H9 (cell line): ENCODE measurements around the gene FLNC. TPM values are rescaled to one million over a fixed set of nuclear protein-coding genes. Genes with fewer than 3 reads are reported as not detected.

Experiments
- DNase-seq: peaks from one replicate; pipeline ENCODE4 v3.0.0-alpha.2; 2017
- H2AFZ ChIP-seq: one replicate; pipeline ENCODE4 v1.6.1; 2013; ENCODE audit warnings: mild to moderate bottlenecking, low read length, control low read depth, moderate library complexity
- H2AK5ac ChIP-seq: 2 replicates; pipeline ENCODE4 v1.6.1; 2013; ENCODE audit warnings: low read length, control low read depth, mixed read lengths; ENCODE audit not compliant: insufficient read length
- H2BK120ac ChIP-seq: one replicate; pipeline ENCODE4 v1.6.1; 2013; ENCODE audit warnings: low read depth, mild to moderate bottlenecking, low read length, control low read depth, inconsistent platforms; ENCODE audit not compliant: poor library complexity, severe bottlenecking
- H2BK12ac ChIP-seq: 2 replicates; pipeline ENCODE4 v1.6.1; 2013; ENCODE audit warnings: low read length, control low read depth, mixed read lengths, low read depth; ENCODE audit not compliant: insufficient read length
- H2BK15ac ChIP-seq: 2 replicates; pipeline ENCODE4 v1.6.1; 2013; ENCODE audit warnings: low read depth, low read length, control low read depth
- H2BK20ac ChIP-seq: one replicate; pipeline ENCODE4 v1.6.1; 2013; ENCODE audit warnings: low read depth, mild to moderate bottlenecking, low read length, control low read depth, inconsistent platforms; ENCODE audit not compliant: poor library complexity, severe bottlenecking
- H2BK5ac ChIP-seq: 2 replicates; pipeline ENCODE4 v1.6.1; 2013; ENCODE audit warnings: low read length, control low read depth, mixed read lengths; ENCODE audit not compliant: insufficient read length
- H3K14ac ChIP-seq: 2 replicates; pipeline ENCODE4 v1.6.1; 2013; ENCODE audit warnings: low read length, control low read depth; ENCODE audit not compliant: insufficient read depth
- H3K18ac ChIP-seq: 2 replicates; pipeline ENCODE4 v1.6.1; 2013; ENCODE audit warnings: low read depth, mild to moderate bottlenecking, mixed read lengths, low read length, control low read depth; ENCODE audit not compliant: insufficient read length
- H3K23ac ChIP-seq: 2 replicates; pipeline ENCODE4 v1.6.1; 2013; ENCODE audit warnings: low read length, control low read depth, mixed read lengths, low read depth; ENCODE audit not compliant: insufficient read length
- H3K23me2 ChIP-seq: 2 replicates; pipeline ENCODE4 v1.6.1; 2013; ENCODE audit warnings: low read depth, mild to moderate bottlenecking, mixed read lengths, low read length, control low read depth; ENCODE audit not compliant: insufficient read length, poor library complexity, severe bottlenecking
- H3K27ac ChIP-seq: 2 replicates; pipeline ENCODE4 v1.5.1; 2013; ENCODE audit warnings: low read length, control low read depth, mixed read lengths, low read depth; ENCODE audit not compliant: insufficient read length
- H3K27me3 ChIP-seq: 2 replicates; pipeline ENCODE4 v1.6.1; 2013; ENCODE audit warnings: low read length, control low read depth, inconsistent platforms; ENCODE audit not compliant: insufficient read depth
- H3K4ac ChIP-seq: 2 replicates; pipeline ENCODE4 v1.6.1; 2013; ENCODE audit warnings: low read depth, mild to moderate bottlenecking, control low read depth, inconsistent platforms, low read length, moderate library complexity
- H3K4me1 ChIP-seq: 2 replicates; pipeline ENCODE4 v1.6.1; 2013; ENCODE audit warnings: low read length, control low read depth, inconsistent platforms; ENCODE audit not compliant: insufficient read depth
- H3K4me2 ChIP-seq: 2 replicates; pipeline ENCODE4 v1.6.1; 2013; ENCODE audit warnings: low read length, control low read depth, mixed read lengths; ENCODE audit not compliant: insufficient read length, insufficient read depth
- H3K56ac ChIP-seq: 2 replicates; pipeline ENCODE4 v1.6.1; 2013; ENCODE audit warnings: low read depth, mild to moderate bottlenecking, mixed read lengths, low read length, control low read depth; ENCODE audit not compliant: insufficient read length
- H3K79me1 ChIP-seq: 2 replicates; pipeline ENCODE4 v1.6.1; 2013; ENCODE audit warnings: low read depth, mild to moderate bottlenecking, moderate library complexity, low read length, control low read depth, inconsistent platforms; ENCODE audit not compliant: insufficient read depth, poor library complexity, severe bottlenecking
- H3K79me2 ChIP-seq: 2 replicates; pipeline ENCODE4 v1.6.1; 2013; ENCODE audit warnings: low read length, control low read depth, inconsistent platforms; ENCODE audit not compliant: insufficient read depth
- H3K9ac ChIP-seq: 2 replicates; pipeline ENCODE4 v1.6.1; 2013; ENCODE audit warnings: low read length, control low read depth, mixed read lengths; ENCODE audit not compliant: insufficient read length; ENCODE audit errors: extremely low read depth
- H3K9me3 ChIP-seq: one replicate; pipeline ENCODE4 v1.6.1; 2013; ENCODE audit warnings: low read depth, low read length, inconsistent platforms; ENCODE audit not compliant: control insufficient read depth
- H3T11ph ChIP-seq: one replicate; pipeline ENCODE4 v1.6.1; 2013; ENCODE audit warnings: mild to moderate bottlenecking, low read length, control low read depth, inconsistent platforms
- H4K20me1 ChIP-seq: one replicate; pipeline ENCODE4 v1.6.1; 2013; ENCODE audit not compliant: control insufficient read depth, insufficient read length, insufficient read depth
- H4K5ac ChIP-seq: 2 replicates; pipeline ENCODE4 v1.6.1; 2013; ENCODE audit warnings: low read depth, mild to moderate bottlenecking, mixed read lengths, low read length, control low read depth; ENCODE audit not compliant: insufficient read length
- H4K8ac ChIP-seq: replicated peaks from 2 replicates; pipeline ENCODE4 v1.6.1; 2013; ENCODE audit warnings: low read length, control low read depth, mixed read lengths, low read depth; ENCODE audit not compliant: insufficient read length
- H4K91ac ChIP-seq: 2 replicates; pipeline ENCODE4 v1.6.1; 2013; ENCODE audit warnings: low read depth, mild to moderate bottlenecking, moderate library complexity, mixed read lengths, low read length, control low read depth; ENCODE audit not compliant: insufficient read length
- H3K27ac Mint-ChIP-seq, 3 experiments: 2 replicates in 2 of 3; 3 replicates in 1 of 3; pipeline ENCODE4 v1.8.0; 2020 to 2021; ENCODE audit warnings: mixed read lengths in 3 of 3, mild to moderate bottlenecking in 1 of 3, moderate library complexity in 1 of 3
- H3K27me3 Mint-ChIP-seq: 2 replicates; pipeline ENCODE4 v1.8.0; 2021; ENCODE audit warnings: low read depth, mild to moderate bottlenecking, moderate library complexity, mixed read lengths
- H3K36me3 Mint-ChIP-seq, 3 experiments: 2 replicates in 2 of 3; 3 replicates in 1 of 3; pipeline ENCODE4 v1.8.0; 2020 to 2021; ENCODE audit warnings: low read depth in 3 of 3, mixed read lengths in 3 of 3; ENCODE audit not compliant: insufficient read depth in 1 of 3
- H3K4me1 Mint-ChIP-seq, 2 experiments: 2 replicates each; pipeline ENCODE4 v1.8.0; 2020; ENCODE audit warnings: mixed read lengths in 2 of 2
- H3K4me3 Mint-ChIP-seq, 2 experiments: 2 replicates in 1 of 2; 3 replicates in 1 of 2; pipeline ENCODE4 v1.8.0; 2020 to 2021; ENCODE audit warnings: mild to moderate bottlenecking in 2 of 2, mixed read lengths in 2 of 2, moderate library complexity in 1 of 2
- H3K9me3 Mint-ChIP-seq, 2 experiments: 2 replicates in 1 of 2; 3 replicates in 1 of 2; pipeline ENCODE4 v1.8.0; 2020; ENCODE audit warnings: mild to moderate bottlenecking in 2 of 2, mixed read lengths in 2 of 2, moderate library complexity in 1 of 2
- WGBS: extraction: QIAGEN DNeasy Blood & Tissue Kit; methylation state at CpG from one replicate; pipeline ENCODE4 v1.1.7; 2013; ENCODE audit warnings: missing lambda C conversion rate, low lambda C conversion rate, mixed read lengths; ENCODE audit not compliant: insufficient read length; ENCODE audit errors: extremely low coverage; 5-methylcytosine and 5-hydroxymethylcytosine counted together
- total RNA-seq: library from RNA; stranded (reverse); gene quantifications from 2 replicates; pipeline ENCODE4 v1.2.1, GENCODE V29; 2021
- TF ChIP-seq, protein P1 (sequence below): fragments of 200-600 bp; sonication (generic); conservative IDR thresholded peaks from 3 replicates; pipeline ENCODE4 v1.8.0; 2021; ENCODE audit warnings: antibody characterized with exemption, mild to moderate bottlenecking

FLNC gene
- total RNA-seq, 1 experiment from 2014 or later = 12.2 TPM

DNA sequence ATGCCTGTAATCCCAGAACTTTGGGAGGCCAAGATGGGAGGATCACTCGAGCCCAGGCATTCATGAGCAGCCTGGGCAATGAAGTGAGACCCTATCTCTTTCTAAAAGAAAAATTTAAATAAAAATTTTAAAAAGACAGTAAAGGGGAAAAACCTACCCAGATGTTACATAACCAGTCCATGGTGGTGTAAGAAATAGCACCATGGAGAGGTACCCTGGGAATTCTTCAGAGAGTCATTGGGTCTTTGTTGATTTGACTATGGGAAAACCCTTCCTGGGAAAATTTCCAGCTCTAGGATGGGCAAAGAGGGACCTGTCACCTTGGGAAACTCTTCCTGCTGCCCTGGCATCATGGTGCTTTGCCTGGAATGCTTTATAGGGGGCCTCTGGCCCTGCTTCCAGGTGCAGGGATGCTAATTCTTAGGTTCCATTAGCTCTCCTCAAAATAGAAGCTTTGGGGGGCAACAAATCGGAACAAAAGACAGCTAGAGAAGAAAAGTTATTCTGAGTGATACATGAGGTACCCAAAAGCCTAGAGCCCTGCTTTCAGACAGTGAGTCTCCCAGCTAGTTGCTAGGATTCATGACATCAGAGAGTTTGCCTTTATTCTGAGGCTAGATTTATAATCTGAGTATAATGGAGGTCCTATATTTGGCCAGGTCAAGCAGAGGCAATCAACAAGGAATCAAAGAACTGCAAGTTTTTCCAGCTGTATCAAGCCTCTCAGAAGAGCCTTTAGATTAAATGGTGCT, 28.4 kb upstream of the FLNC start:
- no peak overlapping the region for H4K8ac ChIP-seq
- no peaks in the 10 kb centered on the region for H3K27me3 ChIP-seq
- no peak overlapping the region for H3K9ac ChIP-seq
- H3K14ac ChIP-seq = no peak overlapping the region
- no peak overlapping the region for H3K4me2 ChIP-seq
- H3K27ac Mint-ChIP-seq = no peak overlapping the region
- no peaks in the 10 kb centered on the region for H3K79me2 ChIP-seq
- H3K23ac ChIP-seq = no peak overlapping the region
- H3K27ac ChIP-seq = no peak overlapping the region
- no peaks in the 10 kb centered on the region for H3K79me1 ChIP-seq
- H3T11ph ChIP-seq = no peak overlapping the region
- H3K4me1 ChIP-seq = no peaks in the 10 kb centered on the region; the same call in 1 of the 2 replicates
- WGBS = no CpG with 5 or more reads among the region's 2 CpGs
- TF ChIP-seq, protein P1, sequence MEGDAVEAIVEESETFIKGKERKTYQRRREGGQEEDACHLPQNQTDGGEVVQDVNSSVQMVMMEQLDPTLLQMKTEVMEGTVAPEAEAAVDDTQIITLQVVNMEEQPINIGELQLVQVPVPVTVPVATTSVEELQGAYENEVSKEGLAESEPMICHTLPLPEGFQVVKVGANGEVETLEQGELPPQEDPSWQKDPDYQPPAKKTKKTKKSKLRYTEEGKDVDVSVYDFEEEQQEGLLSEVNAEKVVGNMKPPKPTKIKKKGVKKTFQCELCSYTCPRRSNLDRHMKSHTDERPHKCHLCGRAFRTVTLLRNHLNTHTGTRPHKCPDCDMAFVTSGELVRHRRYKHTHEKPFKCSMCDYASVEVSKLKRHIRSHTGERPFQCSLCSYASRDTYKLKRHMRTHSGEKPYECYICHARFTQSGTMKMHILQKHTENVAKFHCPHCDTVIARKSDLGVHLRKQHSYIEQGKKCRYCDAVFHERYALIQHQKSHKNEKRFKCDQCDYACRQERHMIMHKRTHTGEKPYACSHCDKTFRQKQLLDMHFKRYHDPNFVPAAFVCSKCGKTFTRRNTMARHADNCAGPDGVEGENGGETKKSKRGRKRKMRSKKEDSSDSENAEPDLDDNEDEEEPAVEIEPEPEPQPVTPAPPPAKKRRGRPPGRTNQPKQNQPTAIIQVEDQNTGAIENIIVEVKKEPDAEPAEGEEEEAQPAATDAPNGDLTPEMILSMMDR = no peak
- no peak overlapping the region for H2BK15ac ChIP-seq
- H4K5ac ChIP-seq = no peak overlapping the region
- H2BK5ac ChIP-seq = no peak overlapping the region
- no peak overlapping the region for H3K4ac ChIP-seq
- H3K9me3 Mint-ChIP-seq = no peaks in the 10 kb centered on the region; a peak in 1 of 5 replicates
- no peak overlapping the region for H2AK5ac ChIP-seq
- no peaks in the 10 kb centered on the region for H3K23me2 ChIP-seq
- no peaks in the 10 kb centered on the region for H3K9me3 ChIP-seq
- DNase-seq = no peak
- H3K27me3 Mint-ChIP-seq = no peaks in the 10 kb centered on the region
- no peak overlapping the region for H3K4me3 Mint-ChIP-seq
- H2BK120ac ChIP-seq = no peak overlapping the region
- no peak overlapping the region for H2BK20ac ChIP-seq
- H3K18ac ChIP-seq = no peak overlapping the region
- no peaks in the 10 kb centered on the region for H4K20me1 ChIP-seq
- no peak overlapping the region for H3K56ac ChIP-seq
- no peak overlapping the region for H2BK12ac ChIP-seq
- no peak overlapping the region for H2AFZ ChIP-seq
- peaks cover 34 to 59% (median 55%) of the 10 kb centered on the region in 3 experiments for H3K36me3 Mint-ChIP-seq
- peaks cover 16 to 18% of the 10 kb centered on the region in 2 experiments for H3K4me1 Mint-ChIP-seq
- no peak overlapping the region for H4K91ac ChIP-seq
